ENCODE results near the gene SP110. TPM values are rescaled to one million over a fixed set of nuclear protein-coding genes. Genes with fewer than 3 reads are reported as not detected.
A peak's percentile ranks its signal among the peaks of the same experiment; 100 is the strongest.

The SP110 gene
- total and polyA plus RNA-seq, 9 of the 15 experiments (the other 6 are each of a cell fraction or from before 2014, with no cell fraction given) = 3.6 to 11.0 (median 7.1) TPM

GRCh38 chr2:230203110-230203676, 16.6 kb downstream of the SP110 start (continued):
- no peak for TF ChIP-seq PKNOX1 (IDR thresholded peaks at IDR 0.05)
- TF ChIP-seq COPS2 (conservative IDR thresholded peaks at IDR 0.05) = no peak
- no peak for TF ChIP-seq ZNF507 (tag; conservative IDR thresholded peaks at IDR 0.05)
- no peak for TF ChIP-seq ARID3B (CRISPR knock-in tag; IDR thresholded peaks at IDR 0.05; ENCODE audit: borderline replicate concordance)
- no peak for TF ChIP-seq ASH1L (IDR thresholded peaks at IDR 0.05; ENCODE audit: borderline replicate concordance, low read depth, partially characterized antibody)

GRCh38 chr2:230202430-230203109, 17.2 kb downstream of the SP110 start:
- Histone ChIP-seq H3K79me2 (ENCODE audit: control insufficient read depth, insufficient read depth, low read length) (no peaks in the 10 kb centered on the region), H3K9me3 (replicated peaks; ENCODE audit: control insufficient read depth, insufficient read depth, low read depth, low read length) (no peaks in the 10 kb centered on the region), H3K27me3 (ENCODE audit: control insufficient read depth in 2 of 2, insufficient read depth in 2 of 2, low read length in 2 of 2) (no peaks in the 10 kb centered on the region), H3K4me2 (ENCODE audit: insufficient read depth, low read length) (no peak overlapping the region), H3K9me1 (ENCODE audit: control insufficient read depth, insufficient read depth, low read length) (no peaks in the 10 kb centered on the region), H4K20me1 (replicated peaks; ENCODE audit: control insufficient read depth, insufficient read depth, low read length) (no peaks in the 10 kb centered on the region), H3K9ac (ENCODE audit: insufficient read depth in 1 of 2, low read depth in 2 of 2, low read length in 2 of 2) (no peak overlapping the region), H2AFZ (ENCODE audit: low read depth, low read length) (no peak overlapping the region), H3K4me1 (replicated peaks in 1 of 2; ENCODE audit: control insufficient read depth in 2 of 2, insufficient read depth in 2 of 2, low read length in 2 of 2) (no peaks in the 10 kb centered on the region), H3K27ac (ENCODE audit: extremely low read depth, low read depth, low read length) (no peak overlapping the region), H3K36me3 (ENCODE audit: control insufficient read depth, insufficient read depth, low read length) (no peaks in the 10 kb centered on the region), H3K4me3 (no peak overlapping the region)
- no TSS peak for BruUV-seq (replicated peaks)
- CTCF ChIA-PET (ENCODE audit: low intra/inter-chr PET ratio) = no interaction called here
- in situ Hi-C loops (cut with MboI) (no loop called here), intact Hi-C loops (cut with micrococcal nuclease) (no loop called here)
- no peak for FAIRE-seq
- DNase-seq (ENCODE audit: extremely low read depth in 1 of 4, low spot score in 3 of 4) = peak in 1 of 4 experiments; percentile 3
- 32% methylated on average over 9 of the region's 10 CpGs for WGBS (ENCODE audit: insufficient coverage, low coverage, missing lambda C conversion rate)
- no peak for TF ChIP-seq ZNF217 (CRISPR knock-in tag; IDR thresholded peaks at IDR 0.05)
- peak in 1 of 3 experiments; percentile 25; a peak in 1 of 6 replicates for TF ChIP-seq CTCF (IDR thresholded peaks at IDR 0.05 in 2 of 3, conservative IDR thresholded peaks at IDR 0.05 in 1 of 3; ENCODE audit: insufficient read depth in 2 of 3, low read depth in 1 of 3, low read length in 3 of 3)
- POLR2A ChIA-PET = no interaction called here
- peak; percentile 41; the same call in 1 of the 3 replicates for ATAC-seq

Measured in K562 (cell line).